GM23338 (cell line): ENCODE data around the gene PKNOX2. TPM values are rescaled to one million over a fixed set of nuclear protein-coding genes. Genes with fewer than 3 reads are reported as not detected.

Source experiments
- ATAC-seq: fragments of 200-7000 bp; cut with Tn5 transposase; 3 replicates; pipeline ENCODE4 v1.9.1; 2020
- DNase-seq: peaks from one replicate; pipeline ENCODE4 v3.0.0-alpha.2; 2015; ENCODE audit warnings: low spot score
- H2AFZ ChIP-seq: fragments of 200-600 bp; sonication (generic); 2 replicates; pipeline ENCODE4 v1.8.0; 2016; ENCODE audit warnings: antibody characterized with exemption, mild to moderate bottlenecking, moderate library complexity
- H3F3A ChIP-seq: fragments of 200-600 bp; sonication (generic); replicated peaks from 2 replicates; pipeline ENCODE4 v1.8.0; 2017; ENCODE audit warnings: antibody characterized with exemption, mixed run types, low read depth
- H3K27ac ChIP-seq: fragments of 200-600 bp; sonication (generic); 2 replicates; pipeline ENCODE4 v1.6.1; 2016; ENCODE audit warnings: low read depth
- H3K27me3 ChIP-seq: fragments of 200-600 bp; sonication (generic); 2 replicates; pipeline ENCODE4 v1.8.0; 2016; ENCODE audit warnings: mild to moderate bottlenecking, mixed run types, moderate library complexity; ENCODE audit not compliant: insufficient read depth
- H3K36me3 ChIP-seq: fragments of 200-600 bp; sonication (generic); 2 replicates; pipeline ENCODE4 v1.8.0; 2016; ENCODE audit warnings: mild to moderate bottlenecking; ENCODE audit not compliant: insufficient read depth
- H3K4me1 ChIP-seq: fragments of 200-600 bp; sonication (generic); 2 replicates; pipeline ENCODE4 v1.8.0; 2016; ENCODE audit warnings: mild to moderate bottlenecking, moderate library complexity; ENCODE audit not compliant: insufficient read depth
- H3K4me2 ChIP-seq: fragments of 200-600 bp; sonication (generic); 2 replicates; pipeline ENCODE4 v1.7.1; 2017; ENCODE audit warnings: mixed run types
- H3K4me3 ChIP-seq: fragments of 200-600 bp; sonication (generic); 2 replicates; pipeline ENCODE4 v1.6.1; 2016; ENCODE audit warnings: mixed run types
- H3K79me2 ChIP-seq: fragments of 200-600 bp; sonication (generic); replicated peaks from 2 replicates; pipeline ENCODE4 v1.8.0; 2017; ENCODE audit warnings: mild to moderate bottlenecking; ENCODE audit not compliant: insufficient read depth
- H3K9me2 ChIP-seq: fragments of 200-600 bp; sonication (generic); 2 replicates; pipeline ENCODE4 v1.8.0; 2017; ENCODE audit not compliant: insufficient read depth
- H4K20me1 ChIP-seq: fragments of 200-600 bp; sonication (generic); replicated peaks from 2 replicates; pipeline ENCODE4 v1.8.0; 2017; ENCODE audit warnings: mild to moderate bottlenecking; ENCODE audit not compliant: insufficient read depth
- H3K27ac Mint-ChIP-seq: 2 replicates; pipeline ENCODE4 v1.8.0; 2020; ENCODE audit warnings: inconsistent platforms, mild to moderate bottlenecking, moderate library complexity, mixed read lengths
- H3K27me3 Mint-ChIP-seq: 3 replicates; pipeline ENCODE4 v1.8.0; 2022; ENCODE audit warnings: low read depth, mild to moderate bottlenecking, moderate library complexity, mixed read lengths, inconsistent platforms; ENCODE audit not compliant: insufficient read depth, poor library complexity
- H3K36me3 Mint-ChIP-seq: 3 replicates; pipeline ENCODE4 v1.8.0; 2021; ENCODE audit warnings: low read depth, mild to moderate bottlenecking, inconsistent platforms, moderate library complexity, mixed read lengths
- H3K4me1 Mint-ChIP-seq: 3 replicates; pipeline ENCODE4 v1.8.0; 2020; ENCODE audit warnings: mild to moderate bottlenecking, inconsistent platforms, mixed read lengths
- H3K4me3 Mint-ChIP-seq: 3 replicates; pipeline ENCODE4 v1.8.0; 2021; ENCODE audit warnings: moderate library complexity, mild to moderate bottlenecking, inconsistent platforms, mixed read lengths
- H3K9me3 Mint-ChIP-seq: 3 replicates; pipeline ENCODE4 v1.8.0; 2020; ENCODE audit warnings: moderate library complexity, mild to moderate bottlenecking, inconsistent platforms, mixed read lengths
- CREB1 ChIP-seq: fragments of 250-450 bp; sonication (Bioruptor Pico); IDR thresholded peaks from 2 replicates; pipeline ENCODE4 v1.5.0; 2020; ENCODE audit warnings: low read depth, mild to moderate bottlenecking, moderate library complexity
- NANOG ChIP-seq: IDR thresholded peaks from 2 replicates; pipeline ENCODE4 v1.6.1; 2016; ENCODE audit warnings: antibody characterized with exemption, borderline replicate concordance
- POLR2AphosphoS5 ChIP-seq: IDR thresholded peaks from 2 replicates; pipeline ENCODE4 v1.6.1; 2016; ENCODE audit warnings: antibody characterized with exemption, low read depth
- STAT1 ChIP-seq: IDR thresholded peaks from one replicate; pipeline ENCODE4 v1.6.1; 2016; ENCODE audit warnings: antibody characterized with exemption; ENCODE audit not compliant: unreplicated experiment
- ZNF114 ChIP-seq: fragments of 250-450 bp; sonication (Bioruptor Pico); IDR thresholded peaks from 2 replicates; pipeline ENCODE4 v1.5.0; 2020; ENCODE audit warnings: mild to moderate bottlenecking, moderate library complexity
- polyA plus RNA-seq: library from polyadenylated mRNA; unstranded; fragments of >200 nt; fragmentation: Nextera tagmentation; extraction: Ambion mirVana; gene quantifications from 2 replicates; pipeline ENCODE4 v1.2.1, GENCODE V29; 2016
- total RNA-seq: library from RNA; depleted of rRNA; stranded (reverse); fragments of >200 nt; shearing (Covaris generic); gene quantifications from 2 replicates; pipeline ENCODE4 v1.2.3, GENCODE V29; 2014
- TF ChIP-seq, protein P1 (sequence below): fragments of 250-450 bp; sonication (Bioruptor Pico); IDR thresholded peaks from 2 replicates; pipeline ENCODE4 v1.5.0; 2020; ENCODE audit warnings: mild to moderate bottlenecking, moderate library complexity
- TF ChIP-seq, protein P2 (sequence below): IDR thresholded peaks from 2 replicates; pipeline ENCODE4 v1.6.1; 2016; ENCODE audit warnings: antibody characterized with exemption
- TF ChIP-seq, protein P3 (sequence below), 2 experiments: fragments of 200-600 bp in 1 of 2; sonication (generic) in 1 of 2; conservative IDR thresholded peaks; 2 replicates each; pipeline versions ENCODE4 v1.5.1 to v1.6.1; 2016 to 2017; ENCODE audit warnings: antibody characterized with exemption in 2 of 2, low read depth in 2 of 2, mild to moderate bottlenecking in 2 of 2, moderate library complexity in 1 of 2

Gene PKNOX2
- total and polyA plus RNA-seq, 2 experiments from 2014 or later: 0.42 to 0.83 TPM

DNA sequence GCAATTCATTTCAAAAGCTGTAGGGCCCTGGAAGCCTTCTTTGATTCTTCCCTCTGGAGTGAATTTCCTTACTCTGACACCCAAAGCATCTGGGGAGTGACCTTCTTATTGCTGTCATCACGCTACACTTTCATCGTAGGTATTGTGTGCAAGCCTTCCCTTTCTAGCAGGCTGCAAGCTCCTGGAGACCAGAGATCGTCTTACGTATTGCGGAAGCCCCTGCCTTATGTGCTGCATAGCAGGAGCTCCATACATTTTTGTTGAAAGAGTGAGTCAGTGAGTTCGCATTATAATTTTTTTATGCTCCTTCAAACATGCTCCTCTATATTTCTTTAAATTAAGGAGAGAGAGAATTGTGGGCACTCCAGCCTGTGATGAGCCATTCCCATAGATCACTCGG, 32.0 kb upstream of the PKNOX2 start (continued):
- TF ChIP-seq, protein P1, sequence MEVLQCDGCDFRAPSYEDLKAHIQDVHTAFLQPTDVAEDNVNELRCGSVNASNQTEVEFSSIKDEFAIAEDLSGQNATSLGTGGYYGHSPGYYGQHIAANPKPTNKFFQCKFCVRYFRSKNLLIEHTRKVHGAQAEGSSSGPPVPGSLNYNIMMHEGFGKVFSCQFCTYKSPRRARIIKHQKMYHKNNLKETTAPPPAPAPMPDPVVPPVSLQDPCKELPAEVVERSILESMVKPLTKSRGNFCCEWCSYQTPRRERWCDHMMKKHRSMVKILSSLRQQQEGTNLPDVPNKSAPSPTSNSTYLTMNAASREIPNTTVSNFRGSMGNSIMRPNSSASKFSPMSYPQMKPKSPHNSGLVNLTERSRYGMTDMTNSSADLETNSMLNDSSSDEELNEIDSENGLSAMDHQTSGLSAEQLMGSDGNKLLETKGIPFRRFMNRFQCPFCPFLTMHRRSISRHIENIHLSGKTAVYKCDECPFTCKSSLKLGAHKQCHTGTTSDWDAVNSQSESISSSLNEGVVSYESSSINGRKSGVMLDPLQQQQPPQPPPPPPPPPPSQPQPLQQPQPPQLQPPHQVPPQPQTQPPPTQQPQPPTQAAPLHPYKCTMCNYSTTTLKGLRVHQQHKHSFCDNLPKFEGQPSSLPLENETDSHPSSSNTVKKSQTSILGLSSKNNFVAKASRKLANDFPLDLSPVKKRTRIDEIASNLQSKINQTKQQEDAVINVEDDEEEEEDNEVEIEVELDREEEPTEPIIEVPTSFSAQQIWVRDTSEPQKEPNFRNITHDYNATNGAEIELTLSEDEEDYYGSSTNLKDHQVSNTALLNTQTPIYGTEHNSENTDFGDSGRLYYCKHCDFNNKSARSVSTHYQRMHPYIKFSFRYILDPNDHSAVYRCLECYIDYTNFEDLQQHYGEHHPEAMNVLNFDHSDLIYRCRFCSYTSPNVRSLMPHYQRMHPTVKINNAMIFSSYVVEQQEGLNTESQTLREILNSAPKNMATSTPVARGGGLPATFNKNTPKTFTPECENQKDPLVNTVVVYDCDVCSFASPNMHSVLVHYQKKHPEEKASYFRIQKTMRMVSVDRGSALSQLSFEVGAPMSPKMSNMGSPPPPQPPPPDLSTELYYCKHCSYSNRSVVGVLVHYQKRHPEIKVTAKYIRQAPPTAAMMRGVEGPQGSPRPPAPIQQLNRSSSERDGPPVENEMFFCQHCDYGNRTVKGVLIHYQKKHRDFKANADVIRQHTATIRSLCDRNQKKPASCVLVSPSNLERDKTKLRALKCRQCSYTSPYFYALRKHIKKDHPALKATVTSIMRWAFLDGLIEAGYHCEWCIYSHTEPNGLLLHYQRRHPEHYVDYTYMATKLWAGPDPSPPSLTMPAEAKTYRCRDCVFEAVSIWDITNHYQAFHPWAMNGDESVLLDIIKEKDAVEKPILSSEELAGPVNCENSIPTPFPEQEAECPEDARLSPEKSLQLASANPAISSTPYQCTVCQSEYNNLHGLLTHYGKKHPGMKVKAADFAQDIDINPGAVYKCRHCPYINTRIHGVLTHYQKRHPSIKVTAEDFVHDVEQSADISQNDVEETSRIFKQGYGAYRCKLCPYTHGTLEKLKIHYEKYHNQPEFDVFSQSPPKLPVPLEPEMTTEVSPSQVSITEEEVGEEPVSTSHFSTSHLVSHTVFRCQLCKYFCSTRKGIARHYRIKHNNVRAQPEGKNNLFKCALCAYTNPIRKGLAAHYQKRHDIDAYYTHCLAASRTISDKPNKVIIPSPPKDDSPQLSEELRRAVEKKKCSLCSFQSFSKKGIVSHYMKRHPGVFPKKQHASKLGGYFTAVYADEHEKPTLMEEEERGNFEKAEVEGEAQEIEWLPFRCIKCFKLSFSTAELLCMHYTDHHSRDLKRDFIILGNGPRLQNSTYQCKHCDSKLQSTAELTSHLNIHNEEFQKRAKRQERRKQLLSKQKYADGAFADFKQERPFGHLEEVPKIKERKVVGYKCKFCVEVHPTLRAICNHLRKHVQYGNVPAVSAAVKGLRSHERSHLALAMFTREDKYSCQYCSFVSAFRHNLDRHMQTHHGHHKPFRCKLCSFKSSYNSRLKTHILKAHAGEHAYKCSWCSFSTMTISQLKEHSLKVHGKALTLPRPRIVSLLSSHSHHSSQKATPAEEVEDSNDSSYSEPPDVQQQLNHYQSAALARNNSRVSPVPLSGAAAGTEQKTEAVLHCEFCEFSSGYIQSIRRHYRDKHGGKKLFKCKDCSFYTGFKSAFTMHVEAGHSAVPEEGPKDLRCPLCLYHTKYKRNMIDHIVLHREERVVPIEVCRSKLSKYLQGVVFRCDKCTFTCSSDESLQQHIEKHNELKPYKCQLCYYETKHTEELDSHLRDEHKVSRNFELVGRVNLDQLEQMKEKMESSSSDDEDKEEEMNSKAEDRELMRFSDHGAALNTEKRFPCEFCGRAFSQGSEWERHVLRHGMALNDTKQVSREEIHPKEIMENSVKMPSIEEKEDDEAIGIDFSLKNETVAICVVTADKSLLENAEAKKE: no peak
- TF ChIP-seq NANOG (no peak), POLR2AphosphoS5 (no peak)

DNA sequence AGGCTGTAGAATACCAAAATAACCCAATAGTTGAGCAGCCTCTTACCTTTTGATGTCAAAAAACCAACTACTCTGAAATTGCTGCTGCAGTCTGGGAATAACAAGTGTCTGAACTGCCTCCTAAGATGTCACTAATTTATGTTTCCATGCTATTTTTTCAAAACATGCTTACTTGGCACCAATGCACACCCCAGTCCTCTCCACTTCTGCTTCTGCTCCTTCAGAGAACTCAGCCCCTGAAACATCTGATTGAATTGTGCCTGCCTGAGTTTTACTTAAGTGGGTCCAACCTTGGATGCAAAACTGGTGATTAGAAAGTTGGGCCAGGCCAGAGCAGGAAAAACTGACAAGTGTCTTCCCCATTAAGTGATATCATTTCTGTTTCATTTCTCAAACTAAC, 28.6 kb upstream of the PKNOX2 start:
- Mint-ChIP-seq H3K36me3 (no peaks in the 10 kb centered on the region), H3K27me3 (peaks cover 30% of the 10 kb centered on the region), H3K4me3 (no peak overlapping the region), H3K27ac (no peak overlapping the region), H3K4me1 (peaks cover 41% of the 10 kb centered on the region), H3K9me3 (no peaks in the 10 kb centered on the region; the same call in 2 of the 3 replicates)
- Histone ChIP-seq H3K27me3 (peaks cover 30% of the 10 kb centered on the region), H2AFZ (no peak overlapping the region), H3K27ac (no peak overlapping the region), H3K4me2 (no peak overlapping the region), H4K20me1 (no peaks in the 10 kb centered on the region), H3K4me3 (no peak overlapping the region), H3K79me2 (no peaks in the 10 kb centered on the region), H3K36me3 (no peaks in the 10 kb centered on the region), H3K9me2 (no peaks in the 10 kb centered on the region), H3K4me1 (peaks cover 20% of the 10 kb centered on the region), H3F3A (no peaks in the 10 kb centered on the region)
- no peak for ATAC-seq
- DNase-seq: no peak
- no peak for TF ChIP-seq ZNF114 (CRISPR knock-in tag)
- TF ChIP-seq, protein P2, sequence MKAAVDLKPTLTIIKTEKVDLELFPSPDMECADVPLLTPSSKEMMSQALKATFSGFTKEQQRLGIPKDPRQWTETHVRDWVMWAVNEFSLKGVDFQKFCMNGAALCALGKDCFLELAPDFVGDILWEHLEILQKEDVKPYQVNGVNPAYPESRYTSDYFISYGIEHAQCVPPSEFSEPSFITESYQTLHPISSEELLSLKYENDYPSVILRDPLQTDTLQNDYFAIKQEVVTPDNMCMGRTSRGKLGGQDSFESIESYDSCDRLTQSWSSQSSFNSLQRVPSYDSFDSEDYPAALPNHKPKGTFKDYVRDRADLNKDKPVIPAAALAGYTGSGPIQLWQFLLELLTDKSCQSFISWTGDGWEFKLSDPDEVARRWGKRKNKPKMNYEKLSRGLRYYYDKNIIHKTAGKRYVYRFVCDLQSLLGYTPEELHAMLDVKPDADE: no peak
- TF ChIP-seq, protein P3, sequence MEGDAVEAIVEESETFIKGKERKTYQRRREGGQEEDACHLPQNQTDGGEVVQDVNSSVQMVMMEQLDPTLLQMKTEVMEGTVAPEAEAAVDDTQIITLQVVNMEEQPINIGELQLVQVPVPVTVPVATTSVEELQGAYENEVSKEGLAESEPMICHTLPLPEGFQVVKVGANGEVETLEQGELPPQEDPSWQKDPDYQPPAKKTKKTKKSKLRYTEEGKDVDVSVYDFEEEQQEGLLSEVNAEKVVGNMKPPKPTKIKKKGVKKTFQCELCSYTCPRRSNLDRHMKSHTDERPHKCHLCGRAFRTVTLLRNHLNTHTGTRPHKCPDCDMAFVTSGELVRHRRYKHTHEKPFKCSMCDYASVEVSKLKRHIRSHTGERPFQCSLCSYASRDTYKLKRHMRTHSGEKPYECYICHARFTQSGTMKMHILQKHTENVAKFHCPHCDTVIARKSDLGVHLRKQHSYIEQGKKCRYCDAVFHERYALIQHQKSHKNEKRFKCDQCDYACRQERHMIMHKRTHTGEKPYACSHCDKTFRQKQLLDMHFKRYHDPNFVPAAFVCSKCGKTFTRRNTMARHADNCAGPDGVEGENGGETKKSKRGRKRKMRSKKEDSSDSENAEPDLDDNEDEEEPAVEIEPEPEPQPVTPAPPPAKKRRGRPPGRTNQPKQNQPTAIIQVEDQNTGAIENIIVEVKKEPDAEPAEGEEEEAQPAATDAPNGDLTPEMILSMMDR (conservative IDR thresholded peaks at IDR 0.05; ENCODE audit: low read depth in 2 of 2): no peak
- TF ChIP-seq, protein P1: no peak
- no peak for TF ChIP-seq STAT1
- TF ChIP-seq CREB1: no peak
